ENCODE data around the gene FBXO15. TPM values are rescaled to one million over a fixed set of nuclear protein-coding genes. Genes with fewer than 3 reads are reported as not detected.

Gene FBXO15
- total and polyA plus RNA-seq, 2 of the 13 experiments (the other 11 are each of a cell fraction or from before 2014, with no cell fraction given) = 0.09 to 0.12 TPM

DNA sequence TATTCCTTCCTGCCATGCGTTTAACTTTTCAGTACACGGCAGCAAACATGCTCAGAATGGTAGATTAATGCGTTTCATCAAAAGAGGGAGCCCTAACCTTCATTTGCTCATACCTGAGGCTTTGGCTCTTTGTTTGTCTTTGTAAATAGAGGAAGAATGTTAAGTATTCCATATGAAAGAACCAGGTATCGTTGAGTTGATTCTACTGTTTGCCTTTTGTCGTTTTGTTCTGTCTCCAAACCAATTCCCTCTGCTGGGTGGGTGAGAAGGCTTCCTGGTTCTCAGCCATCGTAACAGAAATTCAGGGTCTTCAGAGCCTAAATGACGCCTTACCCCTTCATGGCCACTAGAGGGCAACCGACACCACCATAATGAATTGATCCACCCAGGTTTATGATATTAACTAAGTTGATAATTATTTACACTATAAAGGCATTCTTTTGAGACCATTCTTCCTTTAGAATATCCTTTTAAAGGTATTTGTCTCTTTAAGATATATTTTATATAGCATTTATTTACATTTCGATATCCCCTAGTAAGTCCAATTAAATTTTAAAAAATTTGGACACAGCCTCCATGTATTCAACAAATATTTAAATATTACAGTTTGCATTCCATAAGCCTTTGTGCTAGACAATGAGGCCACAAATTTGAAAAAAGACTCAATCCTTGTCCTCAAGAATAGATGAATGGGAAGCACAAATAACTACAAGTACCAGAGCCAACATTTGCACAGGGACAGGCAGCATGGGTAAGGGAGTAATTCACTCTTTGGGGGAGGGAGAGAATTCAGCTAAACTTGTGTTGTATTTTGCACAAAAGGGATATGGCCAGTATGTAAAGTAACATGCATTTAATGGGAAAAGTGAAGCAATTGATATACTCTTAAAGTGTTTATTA is 48.8 kb upstream of the FBXO15 start (continued):
- TF ChIP-seq, protein P1, sequence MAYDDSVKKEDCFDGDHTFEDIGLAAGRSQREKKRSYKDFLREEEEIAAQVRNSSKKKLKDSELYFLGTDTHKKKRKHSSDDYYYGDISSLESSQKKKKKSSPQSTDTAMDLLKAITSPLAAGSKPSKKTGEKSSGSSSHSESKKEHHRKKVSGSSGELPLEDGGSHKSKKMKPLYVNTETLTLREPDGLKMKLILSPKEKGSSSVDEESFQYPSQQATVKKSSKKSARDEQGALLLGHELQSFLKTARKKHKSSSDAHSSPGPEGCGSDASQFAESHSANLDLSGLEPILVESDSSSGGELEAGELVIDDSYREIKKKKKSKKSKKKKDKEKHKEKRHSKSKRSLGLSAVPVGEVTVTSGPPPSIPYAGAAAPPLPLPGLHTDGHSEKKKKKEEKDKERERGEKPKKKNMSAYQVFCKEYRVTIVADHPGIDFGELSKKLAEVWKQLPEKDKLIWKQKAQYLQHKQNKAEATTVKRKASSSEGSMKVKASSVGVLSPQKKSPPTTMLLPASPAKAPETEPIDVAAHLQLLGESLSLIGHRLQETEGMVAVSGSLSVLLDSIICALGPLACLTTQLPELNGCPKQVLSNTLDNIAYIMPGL (CRISPR knock-in tag; IDR thresholded peaks at IDR 0.05; ENCODE audit: borderline replicate concordance in 1 of 2, low read depth in 1 of 2) = peak; percentile 29 to 66; a peak in 2 of 4 replicates
- no peak for TF ChIP-seq CREM (IDR thresholded peaks at IDR 0.05)
- no peak for TF ChIP-seq CREM (CRISPR knock-in tag; IDR thresholded peaks at IDR 0.05)
- TF ChIP-seq, protein P2, sequence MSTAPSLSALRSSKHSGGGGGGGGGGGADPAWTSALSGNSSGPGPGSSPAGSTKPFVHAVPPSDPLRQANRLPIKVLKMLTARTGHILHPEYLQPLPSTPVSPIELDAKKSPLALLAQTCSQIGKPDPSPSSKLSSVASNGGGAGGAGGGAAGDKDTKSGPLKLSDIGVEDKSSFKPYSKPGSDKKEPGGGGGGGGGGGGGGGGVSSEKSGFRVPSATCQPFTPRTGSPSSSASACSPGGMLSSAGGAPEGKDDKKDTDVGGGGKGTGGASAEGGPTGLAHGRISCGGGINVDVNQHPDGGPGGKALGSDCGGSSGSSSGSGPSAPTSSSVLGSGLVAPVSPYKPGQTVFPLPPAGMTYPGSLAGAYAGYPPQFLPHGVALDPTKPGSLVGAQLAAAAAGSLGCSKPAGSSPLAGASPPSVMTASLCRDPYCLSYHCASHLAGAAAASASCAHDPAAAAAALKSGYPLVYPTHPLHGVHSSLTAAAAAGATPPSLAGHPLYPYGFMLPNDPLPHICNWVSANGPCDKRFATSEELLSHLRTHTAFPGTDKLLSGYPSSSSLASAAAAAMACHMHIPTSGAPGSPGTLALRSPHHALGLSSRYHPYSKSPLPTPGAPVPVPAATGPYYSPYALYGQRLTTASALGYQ (CRISPR knock-in tag; IDR thresholded peaks at IDR 0.05) = 0 out of 2 replicates have a peak, but pooled peaks have one; percentile 27
- 0 out of 2 replicates have a peak, but pooled peaks have one; percentile 23 for TF ChIP-seq THAP11 (CRISPR knock-in tag; IDR thresholded peaks at IDR 0.05)
- TF ChIP-seq ZNF260 (CRISPR knock-in tag; IDR thresholded peaks at IDR 0.05; ENCODE audit: borderline replicate concordance, low read depth) = no peak
- no peak for TF ChIP-seq NFKB2 (CRISPR knock-in tag; IDR thresholded peaks at IDR 0.05; ENCODE audit: borderline replicate concordance)
- no peak for TF ChIP-seq ZNF746 (CRISPR knock-in tag; IDR thresholded peaks at IDR 0.05)
- TF ChIP-seq SIX4 (CRISPR knock-in tag; IDR thresholded peaks at IDR 0.05) = no peak
- TF ChIP-seq STAG1 (CRISPR knock-in tag; IDR thresholded peaks at IDR 0.05) = peak; percentile 88
- peak; percentile 91 for TF ChIP-seq SMC3 (IDR thresholded peaks at IDR 0.05; ENCODE audit: low read length)
- TF ChIP-seq, protein P3, sequence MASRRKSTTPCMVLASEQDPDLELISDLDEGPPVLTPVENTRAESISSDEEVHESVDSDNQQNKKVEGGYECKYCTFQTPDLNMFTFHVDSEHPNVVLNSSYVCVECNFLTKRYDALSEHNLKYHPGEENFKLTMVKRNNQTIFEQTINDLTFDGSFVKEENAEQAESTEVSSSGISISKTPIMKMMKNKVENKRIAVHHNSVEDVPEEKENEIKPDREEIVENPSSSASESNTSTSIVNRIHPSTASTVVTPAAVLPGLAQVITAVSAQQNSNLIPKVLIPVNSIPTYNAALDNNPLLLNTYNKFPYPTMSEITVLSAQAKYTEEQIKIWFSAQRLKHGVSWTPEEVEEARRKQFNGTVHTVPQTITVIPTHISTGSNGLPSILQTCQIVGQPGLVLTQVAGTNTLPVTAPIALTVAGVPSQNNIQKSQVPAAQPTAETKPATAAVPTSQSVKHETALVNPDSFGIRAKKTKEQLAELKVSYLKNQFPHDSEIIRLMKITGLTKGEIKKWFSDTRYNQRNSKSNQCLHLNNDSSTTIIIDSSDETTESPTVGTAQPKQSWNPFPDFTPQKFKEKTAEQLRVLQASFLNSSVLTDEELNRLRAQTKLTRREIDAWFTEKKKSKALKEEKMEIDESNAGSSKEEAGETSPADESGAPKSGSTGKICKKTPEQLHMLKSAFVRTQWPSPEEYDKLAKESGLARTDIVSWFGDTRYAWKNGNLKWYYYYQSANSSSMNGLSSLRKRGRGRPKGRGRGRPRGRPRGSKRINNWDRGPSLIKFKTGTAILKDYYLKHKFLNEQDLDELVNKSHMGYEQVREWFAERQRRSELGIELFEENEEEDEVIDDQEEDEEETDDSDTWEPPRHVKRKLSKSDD (CRISPR knock-in tag; IDR thresholded peaks at IDR 0.05; ENCODE audit: low read depth) = no peak
- TF ChIP-seq ARNT (IDR thresholded peaks at IDR 0.05) = no peak
- no peak for TF ChIP-seq ZNF253 (CRISPR knock-in tag; IDR thresholded peaks at IDR 0.05; ENCODE audit: borderline replicate concordance)
- TF ChIP-seq KAT8 (CRISPR knock-in tag; IDR thresholded peaks at IDR 0.05) = peak; percentile 38
- no peak for TF ChIP-seq ZNF30 (CRISPR knock-in tag; IDR thresholded peaks at IDR 0.05)
- no peak for TF ChIP-seq NCOA2 (CRISPR knock-in tag; IDR thresholded peaks at IDR 0.05)
- TF ChIP-seq ZFYVE20 (CRISPR knock-in tag; IDR thresholded peaks at IDR 0.05; ENCODE audit: borderline replicate concordance, low read depth) = no peak
- TF ChIP-seq ZNF619 (CRISPR knock-in tag; IDR thresholded peaks at IDR 0.05) = no peak
- TF ChIP-seq ZKSCAN8 (CRISPR knock-in tag; IDR thresholded peaks at IDR 0.05; ENCODE audit: borderline replicate concordance) = 0 out of 2 replicates have a peak, but pooled peaks have one; percentile 13
- TF ChIP-seq ZBTB1 (CRISPR knock-in tag; IDR thresholded peaks at IDR 0.05; ENCODE audit: borderline replicate concordance) = no peak
- peak in 1 of 2 experiments; percentile 2; a peak in 1 of 4 replicates for TF ChIP-seq KLF16 (CRISPR knock-in tag; IDR thresholded peaks at IDR 0.05)
- TF ChIP-seq TEAD3 (CRISPR knock-in tag; optimal IDR thresholded peaks at IDR 0.05; ENCODE audit: borderline replicate concordance) = peak; percentile 53
- TF ChIP-seq KMT2A (CRISPR knock-in tag; IDR thresholded peaks at IDR 0.05) = no peak
- no peak for TF ChIP-seq ZNF563 (CRISPR knock-in tag; IDR thresholded peaks at IDR 0.05)
